ENCODE results near the gene NFIX.

NFIX gene

GRCh38 chr19:12987781-12988180 is 7.5 kb upstream of the NFIX start:
- no peak for DNase-seq (ENCODE audit: low read depth, low spot score)

- DNase-seq (ENCODE audit: low read depth, low spot score), result no peak
These were observed 4.8 kb upstream of the NFIX start for GRCh38 chr19:12990431-12990830.

GRCh38 chr19:12990853-12991252 is 4.4 kb upstream of the NFIX start:
- DNase-seq (ENCODE audit: low read depth, low spot score), result no peak

DNA sequence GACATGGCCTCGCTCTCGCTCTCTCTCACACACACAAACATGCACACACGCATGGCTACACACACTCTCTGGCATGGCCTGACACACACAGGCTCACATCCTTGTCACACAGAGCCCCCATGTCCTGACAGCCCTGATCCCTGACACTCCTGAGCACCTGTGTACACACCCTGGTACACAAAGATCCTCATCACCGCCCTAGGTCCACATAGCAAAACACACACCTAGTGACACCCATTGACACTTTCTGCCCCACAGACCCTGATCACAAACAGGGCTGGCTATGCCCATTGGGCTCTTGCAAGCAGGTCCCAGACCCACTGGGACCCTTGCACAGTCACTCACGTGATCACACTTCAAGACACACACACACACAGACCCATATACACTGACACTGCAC is 4.0 kb upstream of the NFIX start:
- no peak for DNase-seq (ENCODE audit: low read depth, low spot score)

- no peak for DNase-seq (ENCODE audit: low read depth, low spot score)
These were observed 2.5 kb upstream of the NFIX start for GRCh38 chr19:12992729-12993128.

DNA sequence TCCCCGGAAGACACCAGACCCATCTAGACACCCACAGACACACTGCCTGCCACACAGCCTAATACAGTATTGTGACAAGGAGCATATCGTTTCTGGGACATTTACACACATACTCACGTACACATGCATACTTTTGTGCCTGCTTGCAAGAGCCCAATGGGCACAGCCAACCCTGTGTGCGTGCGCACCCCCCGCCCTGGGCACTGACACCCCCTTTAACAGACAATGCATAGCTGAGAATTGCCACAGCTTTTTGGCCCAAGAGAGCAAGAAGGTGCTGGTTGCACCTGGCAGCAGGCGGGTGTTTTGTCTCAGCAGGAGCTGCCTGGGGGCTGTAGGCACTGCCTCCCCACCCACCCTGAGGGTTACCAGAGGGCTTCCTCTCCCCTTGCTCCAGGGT is 1.7 kb upstream of the NFIX start:
- no peak for DNase-seq (ENCODE audit: low read depth, low spot score)

GRCh38 chr19:12995596-12996405 is 526 bp downstream of the NFIX start:
- DNase-seq (ENCODE audit: low read depth, low spot score), result no peak

DNA sequence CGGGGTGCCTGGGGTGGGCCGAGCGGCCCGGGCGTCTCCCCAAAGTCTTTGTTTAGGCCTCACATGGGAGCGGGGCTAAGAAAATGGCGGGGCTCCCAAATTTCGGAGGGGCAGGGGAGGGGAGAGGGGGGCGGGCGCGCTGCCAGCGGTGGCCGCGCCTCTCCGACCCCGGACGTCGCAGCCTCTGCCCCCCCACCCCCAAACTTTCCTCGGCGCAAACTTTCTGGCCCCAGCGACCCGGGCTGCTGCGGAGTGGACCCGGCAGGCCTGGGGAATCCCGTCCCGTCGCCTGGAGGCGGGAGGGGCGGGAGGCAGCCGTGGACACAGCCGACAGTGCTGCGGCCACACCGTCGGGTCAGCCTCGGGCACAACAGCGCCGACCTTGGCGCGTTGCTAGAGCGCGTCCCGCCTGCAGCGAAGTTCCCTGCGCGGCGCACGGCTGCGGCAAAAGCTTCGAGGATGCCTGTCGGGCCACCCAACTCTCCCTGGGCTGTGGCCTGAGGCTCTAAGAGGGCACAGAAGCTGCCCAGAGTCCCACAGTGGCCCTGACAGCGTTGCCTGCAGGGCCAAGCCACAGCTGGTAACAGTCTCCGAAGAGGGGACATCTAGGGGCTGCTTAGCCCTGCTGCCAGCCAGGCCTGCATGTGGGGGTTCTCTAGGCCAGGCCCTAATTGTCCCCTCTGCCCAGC is 1.3 kb downstream of the NFIX start:
- no peak for DNase-seq (ENCODE audit: low read depth, low spot score)

DNA sequence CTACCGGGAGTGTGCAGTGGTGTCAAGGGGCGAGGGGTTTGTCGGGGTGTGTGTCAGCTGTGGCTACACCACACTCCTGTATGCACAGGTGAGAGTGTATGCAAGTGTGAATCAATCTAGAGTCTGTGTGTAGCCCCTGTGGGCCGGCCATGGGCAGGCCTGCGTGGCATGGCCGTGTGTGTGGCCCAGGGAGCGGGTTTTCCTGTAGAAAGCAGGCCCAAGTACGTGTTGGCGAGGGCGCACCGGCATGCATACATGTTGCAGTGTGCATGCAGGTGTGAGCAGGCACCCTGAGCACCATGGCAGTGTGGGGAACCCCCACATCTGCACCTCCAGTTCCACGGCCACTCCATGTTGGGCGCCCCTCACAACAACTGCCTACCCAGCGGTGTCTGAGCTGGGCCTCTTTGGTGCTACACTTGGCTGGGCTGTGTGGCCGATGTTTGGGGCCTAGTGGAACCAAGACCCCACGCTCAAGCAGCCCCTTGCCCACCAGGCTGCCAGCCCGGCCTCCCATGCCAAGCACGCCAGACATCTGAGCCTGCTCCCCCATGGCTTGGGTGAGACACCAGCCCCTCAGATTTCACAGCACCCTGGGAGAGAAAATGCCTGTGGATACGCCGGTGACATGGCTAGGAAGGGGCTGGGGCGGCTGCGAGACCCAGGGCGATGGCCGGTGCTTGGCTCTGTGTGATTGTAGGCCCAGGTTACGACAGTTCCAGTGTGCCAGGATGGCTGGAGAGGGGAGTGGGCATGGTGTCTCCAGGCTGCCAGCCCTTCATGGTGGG is 2.1 kb downstream of the NFIX start:
- DNase-seq (ENCODE audit: low read depth, low spot score), result no peak

DNA sequence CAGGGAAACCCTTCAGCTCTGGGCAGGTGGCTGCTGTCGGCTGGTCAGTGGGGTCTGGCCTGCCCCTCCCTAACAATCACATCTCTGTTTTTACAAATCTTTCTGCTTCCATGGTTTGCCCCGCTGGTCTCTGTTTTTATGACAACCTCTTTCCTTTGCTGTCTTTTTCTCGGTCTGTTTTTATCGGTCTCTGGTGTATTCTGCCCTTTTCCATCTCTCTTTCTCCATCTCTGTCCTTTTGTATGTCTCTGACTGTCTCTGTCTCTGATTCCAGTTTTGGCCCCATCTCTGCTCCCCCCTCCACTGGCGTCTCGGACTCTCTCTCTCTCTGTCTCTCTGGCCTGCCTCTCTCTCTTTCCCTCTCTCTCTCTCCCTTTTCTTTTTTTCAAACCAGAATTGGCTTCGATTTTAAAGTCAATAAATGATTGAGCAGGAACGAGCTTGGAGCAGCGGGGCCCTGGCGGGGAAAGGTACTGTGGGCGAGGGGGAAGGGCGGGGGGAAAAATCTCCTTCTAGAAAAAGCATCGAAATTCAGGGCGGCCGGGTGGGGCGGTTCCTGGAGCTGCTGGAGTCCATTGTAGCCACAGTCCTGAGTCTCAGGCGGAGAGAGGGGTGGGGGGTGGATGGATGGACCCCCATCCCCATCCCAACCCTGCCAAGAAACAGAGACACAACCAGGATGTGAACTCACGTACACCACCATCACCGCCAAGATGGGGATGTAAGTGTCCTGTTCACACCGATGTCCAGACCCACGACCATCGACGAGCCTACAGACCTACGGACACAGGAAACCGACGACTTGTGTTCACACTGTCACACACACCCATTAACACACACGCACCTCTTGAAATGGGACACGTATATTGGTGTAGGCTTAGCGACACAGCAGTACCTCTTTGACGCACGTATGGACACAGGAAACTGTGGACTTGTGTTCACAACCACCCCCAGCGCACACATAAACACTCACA is 3.0 kb downstream of the NFIX start:
- DNase-seq (ENCODE audit: low read depth, low spot score), result no peak

DNA sequence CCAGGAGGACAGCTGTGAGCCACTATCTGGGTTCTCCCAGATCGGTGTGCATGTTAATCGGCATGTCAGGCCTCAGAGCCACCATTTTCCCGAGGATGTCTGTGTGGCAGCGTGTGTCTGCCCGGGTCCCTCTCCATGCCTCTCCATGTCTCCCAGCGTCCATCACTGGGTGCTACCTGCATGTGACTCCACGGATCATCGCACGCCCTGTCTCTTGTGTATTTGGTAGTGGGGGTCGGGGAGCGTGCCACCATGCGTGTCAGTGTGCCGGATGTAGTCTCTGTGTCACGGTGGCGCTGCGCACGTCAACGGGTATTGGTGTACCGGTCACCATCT is 5.9 kb downstream of the NFIX start:
- no peak for DNase-seq (ENCODE audit: low read depth, low spot score)

- DNase-seq (ENCODE audit: low read depth, low spot score), result no peak
These were observed 6.4 kb downstream of the NFIX start for GRCh38 chr19:13001502-13002165.

GRCh38 chr19:13002166-13002898 is 7.1 kb downstream of the NFIX start:
- no peak for DNase-seq (ENCODE audit: low read depth, low spot score)

DNA sequence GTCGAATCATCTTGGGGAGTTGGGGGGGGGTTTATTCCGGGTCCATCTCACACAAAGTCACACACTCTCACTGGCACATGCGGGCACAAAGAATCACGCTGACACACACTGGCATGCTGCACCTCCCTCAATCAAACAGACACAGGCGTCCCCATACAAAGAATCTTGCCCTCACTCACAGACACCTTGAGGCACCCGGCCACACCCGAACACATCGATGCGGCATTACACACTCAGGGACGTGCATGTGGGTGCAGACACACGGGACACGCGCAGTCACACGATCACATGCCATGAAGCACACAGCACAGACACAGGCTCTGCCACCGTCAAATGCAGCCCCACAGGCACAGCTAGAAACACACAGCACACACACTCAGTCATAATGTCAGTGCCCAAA is 7.8 kb downstream of the NFIX start:
- no peak for DNase-seq (ENCODE audit: low read depth, low spot score)

- DNase-seq (ENCODE audit: low read depth, low spot score), result no peak
These were observed 9.0 kb downstream of the NFIX start for GRCh38 chr19:13004273-13004672.

DNA sequence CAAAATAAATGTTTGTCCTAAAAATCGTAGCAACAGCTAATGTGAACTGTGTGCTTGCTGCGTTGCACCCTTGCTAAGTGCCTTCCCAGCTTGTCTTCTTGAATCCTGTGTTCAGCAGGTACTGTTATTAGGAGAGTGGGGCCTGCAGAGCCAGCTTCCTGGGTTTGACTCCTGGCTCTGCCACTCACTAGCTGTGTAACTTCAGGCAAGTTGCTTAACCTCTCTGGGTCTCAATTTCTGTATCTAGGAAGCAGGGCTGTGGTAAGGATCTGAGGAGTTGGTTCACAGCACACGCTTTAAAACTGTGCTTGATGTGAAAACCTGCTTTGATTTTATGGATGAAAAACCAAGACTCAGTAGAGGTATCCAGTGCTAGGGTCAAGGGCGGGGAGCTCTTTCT is 10.0 kb downstream of the NFIX start:
- no peak for DNase-seq (ENCODE audit: low read depth, low spot score)

GRCh38 chr19:13005861-13006370 is 10.6 kb downstream of the NFIX start:
- no peak for DNase-seq (ENCODE audit: low read depth, low spot score)

GRCh38 chr19:13006431-13007281 is 11.4 kb downstream of the NFIX start:
- DNase-seq (ENCODE audit: low read depth, low spot score), result no peak
